ENCODE measurements around the gene PHF13. TPM values are rescaled to one million over a fixed set of nuclear protein-coding genes. Genes with fewer than 3 reads are reported as not detected.

Gene PHF13
- total and polyA plus RNA-seq, 10 of the 15 experiments (the other 5 are each of a cell fraction or from before 2014, with no cell fraction given), result 0.87 to 15.4 (median 5.1) TPM

DNA sequence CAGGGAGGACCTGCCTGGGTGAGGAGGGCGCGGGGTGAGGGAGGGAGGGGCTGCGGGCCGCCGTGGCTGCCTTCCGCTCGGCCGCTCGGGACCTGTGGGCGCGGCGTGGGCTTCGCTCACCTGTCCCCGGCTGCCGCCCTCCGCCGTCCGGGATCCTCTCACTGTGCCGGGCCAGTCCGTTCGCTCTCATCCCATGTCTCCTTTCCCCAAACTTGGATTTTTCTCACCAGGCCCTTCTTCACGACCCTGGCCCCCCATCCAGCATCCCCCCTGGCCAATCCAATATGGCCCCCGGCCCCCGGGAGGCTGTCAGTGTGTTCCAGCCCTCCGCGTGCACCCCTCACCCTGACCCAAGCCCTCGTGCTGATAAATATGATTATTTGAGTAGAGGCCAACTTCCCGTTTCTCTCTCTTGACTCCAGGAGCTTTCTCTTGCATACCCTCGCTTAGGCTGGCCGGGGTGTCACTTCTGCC is 33.4 kb upstream of the PHF13 start (continued):
- TF ChIP-seq TAF1 (IDR thresholded peaks at IDR 0.05; ENCODE audit: borderline replicate concordance, low read depth, low read length) (peak; percentile 3; the same call in 1 of the 2 replicates), MEF2B (IDR thresholded peaks at IDR 0.05; ENCODE audit: partially characterized antibody, poor library complexity, severe bottlenecking) (peak; percentile 9), MEF2A (IDR thresholded peaks at IDR 0.05; ENCODE audit: insufficient read depth, low read depth, low read length) (no peak), CREM (IDR thresholded peaks at IDR 0.05; ENCODE audit: low read depth) (no peak), MTA2 (IDR thresholded peaks at IDR 0.05; ENCODE audit: low read depth) (no peak), BHLHE40 (IDR thresholded peaks at IDR 0.05; ENCODE audit: borderline replicate concordance in 1 of 2, low read depth in 2 of 2, low read length in 1 of 2) (peak in 1 of 2 experiments; percentile 17; a peak in 1 of 4 replicates), PAX8 (IDR thresholded peaks at IDR 0.05) (no peak), SRF (IDR thresholded peaks at IDR 0.05; ENCODE audit: low read depth in 2 of 2, low read length in 2 of 2) (0 out of 4 replicates have a peak, but pooled peaks of 1 of the 2 experiments have one; percentile 1), FOS (IDR thresholded peaks at IDR 0.05; ENCODE audit: borderline replicate concordance, extremely low read depth, insufficient read length) (no peak), SMAD5 (IDR thresholded peaks at IDR 0.05; ENCODE audit: low read depth) (no peak), MXI1 (IDR thresholded peaks at IDR 0.05; ENCODE audit: low read depth, low read length) (no peak), ZNF384 (IDR thresholded peaks at IDR 0.05; ENCODE audit: borderline replicate concordance, low read depth, low read length) (no peak), KAT2A (conservative IDR thresholded peaks at IDR 0.05; ENCODE audit: control insufficient read depth, low read depth, low read length) (no peak)
- TF ChIP-seq, protein P1, sequence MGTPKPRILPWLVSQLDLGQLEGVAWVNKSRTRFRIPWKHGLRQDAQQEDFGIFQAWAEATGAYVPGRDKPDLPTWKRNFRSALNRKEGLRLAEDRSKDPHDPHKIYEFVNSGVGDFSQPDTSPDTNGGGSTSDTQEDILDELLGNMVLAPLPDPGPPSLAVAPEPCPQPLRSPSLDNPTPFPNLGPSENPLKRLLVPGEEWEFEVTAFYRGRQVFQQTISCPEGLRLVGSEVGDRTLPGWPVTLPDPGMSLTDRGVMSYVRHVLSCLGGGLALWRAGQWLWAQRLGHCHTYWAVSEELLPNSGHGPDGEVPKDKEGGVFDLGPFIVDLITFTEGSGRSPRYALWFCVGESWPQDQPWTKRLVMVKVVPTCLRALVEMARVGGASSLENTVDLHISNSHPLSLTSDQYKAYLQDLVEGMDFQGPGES (IDR thresholded peaks at IDR 0.05), result no peak
- TF ChIP-seq, protein P2, sequence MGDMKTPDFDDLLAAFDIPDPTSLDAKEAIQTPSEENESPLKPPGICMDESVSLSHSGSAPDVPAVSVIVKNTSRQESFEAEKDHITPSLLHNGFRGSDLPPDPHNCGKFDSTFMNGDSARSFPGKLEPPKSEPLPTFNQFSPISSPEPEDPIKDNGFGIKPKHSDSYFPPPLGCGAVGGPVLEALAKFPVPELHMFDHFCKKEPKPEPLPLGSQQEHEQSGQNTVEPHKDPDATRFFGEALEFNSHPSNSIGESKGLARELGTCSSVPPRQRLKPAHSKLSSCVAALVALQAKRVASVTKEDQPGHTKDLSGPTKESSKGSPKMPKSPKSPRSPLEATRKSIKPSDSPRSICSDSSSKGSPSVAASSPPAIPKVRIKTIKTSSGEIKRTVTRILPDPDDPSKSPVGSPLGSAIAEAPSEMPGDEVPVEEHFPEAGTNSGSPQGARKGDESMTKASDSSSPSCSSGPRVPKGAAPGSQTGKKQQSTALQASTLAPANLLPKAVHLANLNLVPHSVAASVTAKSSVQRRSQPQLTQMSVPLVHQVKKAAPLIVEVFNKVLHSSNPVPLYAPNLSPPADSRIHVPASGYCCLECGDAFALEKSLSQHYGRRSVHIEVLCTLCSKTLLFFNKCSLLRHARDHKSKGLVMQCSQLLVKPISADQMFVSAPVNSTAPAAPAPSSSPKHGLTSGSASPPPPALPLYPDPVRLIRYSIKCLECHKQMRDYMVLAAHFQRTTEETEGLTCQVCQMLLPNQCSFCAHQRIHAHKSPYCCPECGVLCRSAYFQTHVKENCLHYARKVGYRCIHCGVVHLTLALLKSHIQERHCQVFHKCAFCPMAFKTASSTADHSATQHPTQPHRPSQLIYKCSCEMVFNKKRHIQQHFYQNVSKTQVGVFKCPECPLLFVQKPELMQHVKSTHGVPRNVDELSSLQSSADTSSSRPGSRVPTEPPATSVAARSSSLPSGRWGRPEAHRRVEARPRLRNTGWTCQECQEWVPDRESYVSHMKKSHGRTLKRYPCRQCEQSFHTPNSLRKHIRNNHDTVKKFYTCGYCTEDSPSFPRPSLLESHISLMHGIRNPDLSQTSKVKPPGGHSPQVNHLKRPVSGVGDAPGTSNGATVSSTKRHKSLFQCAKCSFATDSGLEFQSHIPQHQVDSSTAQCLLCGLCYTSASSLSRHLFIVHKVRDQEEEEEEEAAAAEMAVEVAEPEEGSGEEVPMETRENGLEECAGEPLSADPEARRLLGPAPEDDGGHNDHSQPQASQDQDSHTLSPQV (IDR thresholded peaks at IDR 0.05), result no peak
- TF ChIP-seq, protein P3, sequence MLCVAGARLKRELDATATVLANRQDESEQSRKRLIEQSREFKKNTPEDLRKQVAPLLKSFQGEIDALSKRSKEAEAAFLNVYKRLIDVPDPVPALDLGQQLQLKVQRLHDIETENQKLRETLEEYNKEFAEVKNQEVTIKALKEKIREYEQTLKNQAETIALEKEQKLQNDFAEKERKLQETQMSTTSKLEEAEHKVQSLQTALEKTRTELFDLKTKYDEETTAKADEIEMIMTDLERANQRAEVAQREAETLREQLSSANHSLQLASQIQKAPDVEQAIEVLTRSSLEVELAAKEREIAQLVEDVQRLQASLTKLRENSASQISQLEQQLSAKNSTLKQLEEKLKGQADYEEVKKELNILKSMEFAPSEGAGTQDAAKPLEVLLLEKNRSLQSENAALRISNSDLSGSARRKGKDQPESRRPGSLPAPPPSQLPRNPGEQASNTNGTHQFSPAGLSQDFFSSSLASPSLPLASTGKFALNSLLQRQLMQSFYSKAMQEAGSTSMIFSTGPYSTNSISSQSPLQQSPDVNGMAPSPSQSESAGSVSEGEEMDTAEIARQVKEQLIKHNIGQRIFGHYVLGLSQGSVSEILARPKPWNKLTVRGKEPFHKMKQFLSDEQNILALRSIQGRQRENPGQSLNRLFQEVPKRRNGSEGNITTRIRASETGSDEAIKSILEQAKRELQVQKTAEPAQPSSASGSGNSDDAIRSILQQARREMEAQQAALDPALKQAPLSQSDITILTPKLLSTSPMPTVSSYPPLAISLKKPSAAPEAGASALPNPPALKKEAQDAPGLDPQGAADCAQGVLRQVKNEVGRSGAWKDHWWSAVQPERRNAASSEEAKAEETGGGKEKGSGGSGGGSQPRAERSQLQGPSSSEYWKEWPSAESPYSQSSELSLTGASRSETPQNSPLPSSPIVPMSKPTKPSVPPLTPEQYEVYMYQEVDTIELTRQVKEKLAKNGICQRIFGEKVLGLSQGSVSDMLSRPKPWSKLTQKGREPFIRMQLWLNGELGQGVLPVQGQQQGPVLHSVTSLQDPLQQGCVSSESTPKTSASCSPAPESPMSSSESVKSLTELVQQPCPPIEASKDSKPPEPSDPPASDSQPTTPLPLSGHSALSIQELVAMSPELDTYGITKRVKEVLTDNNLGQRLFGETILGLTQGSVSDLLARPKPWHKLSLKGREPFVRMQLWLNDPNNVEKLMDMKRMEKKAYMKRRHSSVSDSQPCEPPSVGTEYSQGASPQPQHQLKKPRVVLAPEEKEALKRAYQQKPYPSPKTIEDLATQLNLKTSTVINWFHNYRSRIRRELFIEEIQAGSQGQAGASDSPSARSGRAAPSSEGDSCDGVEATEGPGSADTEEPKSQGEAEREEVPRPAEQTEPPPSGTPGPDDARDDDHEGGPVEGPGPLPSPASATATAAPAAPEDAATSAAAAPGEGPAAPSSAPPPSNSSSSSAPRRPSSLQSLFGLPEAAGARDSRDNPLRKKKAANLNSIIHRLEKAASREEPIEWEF (IDR thresholded peaks at IDR 0.05; ENCODE audit: insufficient replicate concordance, low read depth, low read length), result no peak
